SH-SY5Y (cell line): ENCODE measurements around the gene WDR5.

Source experiments
- GATA2 ChIP-seq: IDR thresholded peaks from 2 replicates; pipeline ENCODE4 v1.6.1; 2011; ENCODE audit warnings: mild to moderate bottlenecking, low read depth, low read length
- GATA3 ChIP-seq: IDR thresholded peaks from 2 replicates; pipeline ENCODE4 v1.6.1; 2011; ENCODE audit warnings: low read depth, mild to moderate bottlenecking, low read length, moderate library complexity

GRCh38 chr9:134177186-134177585, 41.3 kb downstream of the WDR5 start:
- TF ChIP-seq GATA2 (no peak), GATA3 (no peak)
